Fibroblast of skin of right quadriceps (primary cell): ENCODE data around the gene COX4I1.
"Not testable (repeated sequence)": the region's sequence is repeated elsewhere in the genome, so short reads cannot be mapped to it uniquely, and the experiment has no call there.

Experiments used
- DNase-seq: peaks from one replicate; pipeline ENCODE4 v3.0.0-alpha.2; 2013

The COX4I1 gene

GRCh38 chr16:85826686-85827247, 27.3 kb downstream of the COX4I1 start:
- DNase-seq = no peak

- DNase-seq = no peak
These were observed 28.7 kb downstream of the COX4I1 start for GRCh38 chr16:85828166-85828565.

- DNase-seq = no peak
These were observed 29.8 kb downstream of the COX4I1 start for GRCh38 chr16:85829171-85829719.

GRCh38 chr16:85829751-85830445, 30.4 kb downstream of the COX4I1 start:
- DNase-seq = no peak

GRCh38 chr16:85830821-85831220, 31.3 kb downstream of the COX4I1 start:
- DNase-seq = no peak

GRCh38 chr16:85832570-85833218, 33.2 kb downstream of the COX4I1 start:
- no peak for DNase-seq

GRCh38 chr16:85833219-85833920, 33.9 kb downstream of the COX4I1 start:
- DNase-seq = no peak

GRCh38 chr16:85834741-85835140, 35.2 kb downstream of the COX4I1 start:
- DNase-seq = no peak

- DNase-seq = no peak
These were observed 35.8 kb downstream of the COX4I1 start for GRCh38 chr16:85835227-85835751.

GRCh38 chr16:85835956-85836705, 36.6 kb downstream of the COX4I1 start:
- no peak for DNase-seq

- DNase-seq = no peak
These were observed 37.4 kb downstream of the COX4I1 start for GRCh38 chr16:85836706-85837582.

GRCh38 chr16:85837654-85838053, 38.2 kb downstream of the COX4I1 start:
- DNase-seq = not testable (repeated sequence)

GRCh38 chr16:85838381-85838780, 38.9 kb downstream of the COX4I1 start:
- DNase-seq = no peak

- no peak for DNase-seq
These were observed 39.5 kb downstream of the COX4I1 start for GRCh38 chr16:85838876-85839585.

- no peak for DNase-seq
These were observed 40.3 kb downstream of the COX4I1 start for GRCh38 chr16:85839681-85840240.

- DNase-seq = no peak
These were observed 40.9 kb downstream of the COX4I1 start for GRCh38 chr16:85840395-85840794.

- no peak for DNase-seq
These were observed 41.3 kb downstream of the COX4I1 start for GRCh38 chr16:85840801-85841200.

- no peak for DNase-seq
These were observed 42.9 kb downstream of the COX4I1 start for GRCh38 chr16:85842435-85842834.

- DNase-seq = no peak
These were observed 43.4 kb downstream of the COX4I1 start for GRCh38 chr16:85842848-85843247.

GRCh38 chr16:85843471-85844168, 44.1 kb downstream of the COX4I1 start:
- DNase-seq = no peak
